Limb (tissue), 2 donors: ENCODE results near the gene FLT3LG.

Source experiments
- DNase-seq, 2 donors: peaks; one replicate each; pipeline ENCODE4 v3.0.0-alpha.2; 2016; ENCODE audit errors: extremely low spot score in 2 of 2

FLT3LG gene

DNA sequence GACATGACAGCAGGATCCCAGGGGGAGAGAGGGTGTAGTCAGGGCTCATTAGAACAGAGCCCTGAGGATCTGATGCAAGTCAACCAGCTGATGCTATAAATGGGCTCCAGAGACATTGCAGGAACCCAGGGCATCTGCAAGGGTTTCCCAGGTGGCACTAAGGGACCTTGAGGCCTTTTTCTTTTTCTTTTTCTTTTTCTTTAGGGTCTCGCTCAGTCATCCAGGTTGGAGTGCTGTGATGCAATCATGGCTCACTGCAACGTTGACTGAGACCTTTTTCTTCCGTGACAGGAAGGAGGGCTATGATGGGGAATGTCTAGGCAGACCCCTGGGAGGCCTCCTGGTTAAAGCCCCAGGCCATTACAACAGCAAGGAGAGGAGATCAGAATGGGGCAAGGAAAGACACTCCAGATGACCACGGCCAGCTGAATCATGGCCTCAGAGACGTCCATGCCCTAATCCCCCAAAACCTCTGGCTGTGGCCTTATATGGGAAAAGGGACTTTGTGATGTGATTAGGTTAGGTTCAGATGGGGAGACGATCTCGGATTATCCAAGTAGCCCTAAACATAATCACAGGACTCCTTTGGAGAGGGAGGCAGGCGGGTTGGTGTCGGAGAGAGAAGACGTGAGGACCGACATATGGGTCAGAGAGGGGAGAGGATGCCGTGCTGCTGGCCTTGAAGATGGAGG lies 33.9 kb downstream of the FLT3LG start:
- no peak for DNase-seq

DNA sequence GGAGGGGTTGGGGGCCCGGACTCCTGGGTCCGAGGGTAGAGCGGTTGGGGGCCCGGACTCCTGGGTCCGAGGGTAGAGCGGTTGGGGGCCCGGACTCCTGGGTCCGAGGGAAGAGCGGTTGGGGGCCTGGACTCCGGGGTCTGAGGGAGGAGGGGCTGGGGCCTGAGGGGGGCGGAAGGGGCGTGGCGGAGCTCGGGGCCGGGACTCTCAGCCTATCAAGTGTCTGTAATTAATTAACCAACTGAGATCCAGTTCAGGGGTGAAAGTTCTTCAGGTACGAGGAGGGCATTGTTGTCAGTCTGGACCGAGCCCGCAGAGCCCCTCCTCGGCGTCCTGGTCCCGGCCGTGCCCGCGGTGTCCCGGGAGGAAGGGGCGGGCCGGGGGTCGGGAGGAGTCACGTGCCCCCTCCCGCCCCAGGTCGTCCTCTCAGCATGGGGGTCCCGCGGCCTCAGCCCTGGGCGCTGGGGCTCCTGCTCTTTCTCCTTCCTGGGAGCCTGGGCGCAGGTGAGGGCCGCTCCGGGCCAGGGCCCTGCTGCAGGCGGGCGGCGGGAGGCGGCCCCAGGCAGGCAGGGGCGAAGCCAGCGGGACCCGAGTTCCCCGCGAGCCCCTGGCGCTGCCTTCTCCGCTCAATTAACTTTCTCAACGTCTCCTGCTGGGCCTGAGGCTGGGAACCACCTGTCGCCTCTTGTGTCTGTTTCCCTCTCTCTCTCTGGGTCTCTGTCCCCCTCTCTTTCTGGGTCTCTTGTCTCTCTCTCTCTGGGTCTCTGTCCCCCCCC lies 39.1 kb downstream of the FLT3LG start:
- DNase-seq = peak; percentile 63 to 80

DNA sequence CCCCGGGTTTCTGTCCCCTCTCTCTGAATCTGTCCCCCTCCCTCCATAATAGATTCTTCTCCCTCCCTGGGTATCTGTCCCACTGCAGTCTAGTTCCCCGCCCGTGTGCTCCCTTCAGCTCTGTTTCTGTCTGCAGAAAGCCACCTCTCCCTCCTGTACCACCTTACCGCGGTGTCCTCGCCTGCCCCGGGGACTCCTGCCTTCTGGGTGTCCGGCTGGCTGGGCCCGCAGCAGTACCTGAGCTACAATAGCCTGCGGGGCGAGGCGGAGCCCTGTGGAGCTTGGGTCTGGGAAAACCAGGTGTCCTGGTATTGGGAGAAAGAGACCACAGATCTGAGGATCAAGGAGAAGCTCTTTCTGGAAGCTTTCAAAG lies 39.7 kb downstream of the FLT3LG start:
- no peak for DNase-seq

DNA sequence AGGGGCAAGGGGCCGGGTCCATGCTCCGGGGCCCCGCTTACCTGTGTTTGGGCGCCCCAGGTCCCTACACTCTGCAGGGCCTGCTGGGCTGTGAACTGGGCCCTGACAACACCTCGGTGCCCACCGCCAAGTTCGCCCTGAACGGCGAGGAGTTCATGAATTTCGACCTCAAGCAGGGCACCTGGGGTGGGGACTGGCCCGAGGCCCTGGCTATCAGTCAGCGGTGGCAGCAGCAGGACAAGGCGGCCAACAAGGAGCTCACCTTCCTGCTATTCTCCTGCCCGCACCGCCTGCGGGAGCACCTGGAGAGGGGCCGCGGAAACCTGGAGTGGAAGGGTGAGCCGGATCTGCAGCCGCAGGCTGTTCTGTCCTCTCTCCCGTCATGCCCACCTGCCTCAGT lies 40.1 kb downstream of the FLT3LG start:
- DNase-seq = no peak

DNA sequence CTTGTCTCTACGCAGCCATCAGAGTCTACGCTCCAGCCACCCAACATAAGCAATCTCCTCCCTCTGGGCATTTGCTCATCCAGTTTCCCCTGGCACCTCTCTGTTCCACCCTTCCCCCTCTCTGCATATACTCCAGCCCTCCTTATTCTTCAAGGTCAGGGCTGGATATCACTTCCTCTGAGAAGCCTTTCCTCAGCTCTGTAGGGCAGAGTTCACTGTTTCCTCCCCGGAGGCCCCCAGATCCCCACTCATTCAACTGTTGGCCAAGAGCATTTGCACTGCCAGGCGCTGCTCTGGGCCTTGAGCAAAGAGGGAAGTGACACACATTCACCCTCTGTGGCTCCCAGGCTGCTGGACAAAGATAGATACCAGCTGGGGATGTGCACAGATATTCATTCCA lies 41.8 kb downstream of the FLT3LG start:
- no peak for DNase-seq

DNA sequence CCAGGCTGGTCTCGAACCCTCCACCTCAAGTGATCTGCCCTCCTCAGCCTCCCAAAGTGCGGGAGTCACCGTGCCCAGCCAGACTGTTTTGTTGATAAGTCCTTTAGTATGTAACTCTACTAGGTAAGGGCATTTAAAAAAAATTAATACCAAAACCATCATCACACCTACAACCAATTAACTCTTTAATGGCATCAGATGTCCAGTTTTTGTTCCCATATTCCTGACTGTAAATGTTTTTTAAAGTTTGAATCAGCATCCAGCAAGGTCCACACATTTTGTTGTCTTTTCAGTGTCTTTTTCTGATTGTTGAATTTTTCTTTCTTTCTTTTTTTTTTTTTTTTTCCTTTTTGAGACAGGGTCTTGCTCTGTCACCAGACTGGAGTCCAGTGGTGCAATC lies 44.0 kb downstream of the FLT3LG start:
- DNase-seq = no peak

DNA sequence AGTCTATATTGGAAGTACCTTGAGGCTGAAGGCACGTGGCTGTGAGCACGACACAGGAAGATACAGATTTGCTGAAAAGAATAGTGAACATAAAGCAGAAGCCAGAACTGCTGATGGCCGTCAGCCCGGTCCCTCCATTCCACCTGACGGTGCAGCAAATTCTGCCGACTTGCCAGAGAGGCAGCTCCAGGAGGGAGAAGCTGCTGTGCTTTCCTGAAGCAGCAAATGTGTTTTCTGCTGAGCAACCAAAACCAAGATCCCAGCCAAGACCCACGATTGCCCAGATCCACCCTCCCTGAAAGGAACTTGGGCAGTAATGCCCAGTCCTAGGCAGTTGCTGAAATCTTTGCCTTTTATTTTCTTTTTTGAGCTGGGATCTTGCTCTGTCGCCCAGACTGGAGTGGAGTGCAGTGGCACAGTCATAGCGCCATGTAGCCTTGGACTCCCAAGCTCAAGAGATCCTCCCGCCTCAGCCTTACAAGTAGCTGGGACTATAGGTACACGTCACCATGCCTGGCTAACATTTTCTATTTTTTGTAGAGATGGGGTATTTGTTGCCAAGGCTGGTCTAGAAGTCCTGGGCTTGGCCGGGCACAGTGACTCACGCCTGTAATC lies 46.8 kb downstream of the FLT3LG start:
- DNase-seq = no peak

DNA sequence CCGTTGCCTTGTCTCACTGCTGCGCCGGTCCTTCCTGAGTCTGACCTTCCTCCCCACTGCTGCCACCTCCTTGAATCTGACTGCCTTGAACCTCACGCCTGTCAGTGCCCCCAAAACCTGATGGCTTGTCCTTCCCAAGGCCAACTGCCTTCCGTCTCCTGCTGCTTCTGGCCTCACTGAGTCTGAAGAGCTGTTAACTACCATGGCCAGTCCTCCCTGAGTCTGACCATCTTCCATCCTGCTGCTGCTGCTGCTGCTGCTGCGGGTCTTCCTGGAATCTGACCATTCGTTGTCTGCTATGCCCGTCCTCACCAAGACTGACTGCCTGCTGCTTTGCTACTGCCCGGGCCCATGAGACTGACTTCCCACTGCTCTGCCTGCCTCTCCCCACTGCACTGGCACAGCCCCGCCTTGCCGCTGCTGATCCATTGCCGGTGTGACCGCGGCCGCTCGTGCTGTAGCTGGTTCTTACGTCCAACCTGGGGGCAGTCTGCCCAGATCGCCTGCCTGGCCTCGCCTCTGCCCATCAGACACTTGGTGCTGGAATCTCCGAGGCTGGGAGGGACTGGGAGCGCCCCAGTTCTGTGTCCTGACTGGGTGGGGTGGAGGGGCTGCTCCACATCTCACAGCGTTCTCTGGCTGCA lies 50.9 kb downstream of the FLT3LG start:
- no peak for DNase-seq

DNA sequence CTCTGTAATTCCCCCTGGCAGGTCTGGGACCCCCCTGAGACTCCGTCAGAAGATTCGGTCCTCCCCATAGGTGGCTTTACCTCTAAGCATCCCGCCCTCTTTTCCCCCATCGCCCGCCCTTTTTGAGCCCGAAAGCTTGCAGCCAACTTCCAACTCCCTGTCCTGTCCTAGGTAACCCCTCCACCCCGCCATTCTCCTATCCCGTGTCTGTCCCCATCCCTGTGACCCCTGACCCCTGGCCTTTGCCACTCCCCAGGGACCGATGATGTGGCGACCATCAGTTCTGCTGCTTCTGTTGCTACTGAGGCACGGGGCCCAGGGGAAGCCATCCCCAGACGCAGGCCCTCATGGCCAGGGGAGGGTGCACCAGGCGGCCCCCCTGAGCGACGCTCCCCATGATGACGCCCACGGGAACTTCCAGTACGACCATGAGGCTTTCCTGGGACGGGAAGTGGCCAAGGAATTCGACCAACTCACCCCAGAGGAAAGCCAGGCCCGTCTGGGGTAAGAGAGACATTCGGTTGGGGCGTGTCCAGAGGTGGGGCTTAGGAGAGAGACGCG lies 54.3 kb downstream of the FLT3LG start:
- DNase-seq = no peak

DNA sequence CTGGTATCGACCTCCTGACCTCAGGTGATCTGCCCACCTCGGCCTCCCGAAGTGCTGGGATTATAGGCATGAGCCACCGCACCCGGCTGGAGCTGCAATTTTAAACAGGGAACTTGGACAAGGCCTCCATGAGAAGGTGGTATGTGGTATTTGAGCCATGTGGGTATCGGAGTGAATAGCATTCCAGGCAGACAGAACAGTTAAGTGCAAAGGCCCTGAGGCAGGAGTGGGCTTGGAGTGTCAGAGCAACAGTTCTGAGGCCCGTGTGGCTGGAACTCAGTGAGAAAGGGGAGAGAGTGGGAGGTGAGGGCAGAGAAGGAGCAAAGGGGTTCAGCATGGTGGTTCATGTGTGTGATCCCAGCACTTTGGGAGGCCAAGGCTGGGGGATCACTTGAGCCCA lies 56.7 kb downstream of the FLT3LG start:
- no peak for DNase-seq

DNA sequence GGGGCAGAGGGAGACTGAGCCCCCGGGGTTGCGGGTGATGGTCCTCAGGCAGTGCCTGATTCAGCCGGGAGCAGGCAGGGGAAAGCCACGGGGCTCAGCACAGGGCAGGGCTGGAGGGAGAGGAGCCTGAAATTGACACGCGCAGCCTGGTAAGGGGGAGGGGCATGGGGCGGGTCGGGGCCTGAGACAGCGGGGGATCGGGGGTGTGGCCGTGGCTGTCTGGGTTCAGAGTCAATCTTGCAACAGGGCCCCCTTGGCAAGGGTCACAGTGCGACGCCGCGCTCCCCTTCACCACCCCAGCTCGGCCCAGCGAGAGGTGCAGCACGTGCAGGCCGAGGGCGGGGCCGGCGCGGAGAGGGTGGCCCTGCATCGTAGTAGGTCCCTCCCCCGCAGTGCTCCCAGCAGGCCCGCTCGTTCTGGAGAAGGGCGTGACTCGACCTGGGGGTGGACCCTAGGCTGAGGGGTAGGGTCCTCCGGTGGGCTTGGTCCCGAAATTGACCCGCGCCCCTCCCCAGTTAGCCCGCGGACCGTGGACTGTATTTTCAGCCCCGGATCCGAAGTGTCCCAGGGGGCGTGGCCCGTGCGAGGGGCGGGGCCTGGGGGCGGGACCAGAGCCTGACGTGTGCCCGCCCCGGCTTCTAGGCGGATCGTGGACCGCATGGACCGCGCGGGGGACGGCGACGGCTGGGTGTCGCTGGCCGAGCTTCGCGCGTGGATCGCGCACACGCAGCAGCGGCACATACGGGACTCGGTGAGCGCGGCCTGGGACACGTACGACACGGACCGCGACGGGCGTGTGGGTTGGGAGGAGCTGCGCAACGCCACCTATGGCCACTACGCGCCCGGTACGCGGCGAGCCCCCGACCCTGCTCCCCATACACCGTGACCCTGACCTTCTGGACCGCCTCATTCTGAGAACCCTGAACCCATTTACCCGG lies 59.8 kb downstream of the FLT3LG start:
- peak; percentile 63 to 90 for DNase-seq

DNA sequence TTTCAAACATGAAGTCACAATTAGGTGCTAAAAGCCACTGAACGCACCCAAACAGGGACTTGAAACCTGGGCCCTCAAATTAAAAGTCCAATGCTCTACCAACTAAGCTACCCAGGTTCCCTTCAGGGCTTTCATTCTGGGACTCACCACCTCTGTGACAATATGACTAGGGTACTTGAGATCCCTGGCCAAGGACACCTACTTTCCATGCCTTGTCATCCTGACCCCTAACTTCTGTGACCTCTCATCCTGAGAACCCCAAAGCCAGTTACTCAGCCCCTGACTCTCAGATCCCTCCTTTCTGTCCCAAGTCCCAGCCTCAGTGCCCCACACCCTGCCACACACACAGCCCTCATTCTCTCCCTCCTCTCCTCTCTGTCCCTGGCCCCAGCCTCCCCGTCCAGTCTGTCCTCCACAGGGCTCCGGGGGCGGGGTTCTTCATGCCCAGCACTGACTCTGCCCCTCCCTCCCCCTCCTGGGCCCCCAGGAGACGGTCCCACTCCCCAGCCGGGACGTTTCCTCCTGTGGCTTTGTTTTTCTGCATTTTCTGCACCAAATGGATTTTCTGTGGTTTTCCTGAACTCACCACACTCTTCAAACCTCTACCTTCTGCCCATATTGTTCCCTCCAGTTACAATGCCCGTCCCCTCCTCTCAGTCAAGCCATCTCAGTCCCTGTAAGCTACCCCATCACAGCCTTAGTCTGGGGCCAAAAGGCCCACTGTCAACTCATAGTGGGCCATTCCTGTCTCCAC lies 60.8 kb downstream of the FLT3LG start:
- no peak for DNase-seq
